OCI-LY3 (cell line): ENCODE results near the gene KLHL30.

ENCODE experiments used
- H2AFZ ChIP-seq: fragments of 200-600, 300-600 bp; shearing (Covaris generic); 2 replicates; pipeline ENCODE4 v1.6.0; 2014; ENCODE audit warnings: antibody characterized with exemption, low read depth, low read length
- H3K27ac ChIP-seq: fragments of 200-600, 300-600 bp; sonication (generic); 2 replicates; pipeline ENCODE4 v1.5.1; 2014; ENCODE audit warnings: mild to moderate bottlenecking, low read length, moderate library complexity, mixed read lengths
- H3K27me3 ChIP-seq: fragments of 200-600, 300-600 bp; sonication (generic); 2 replicates; pipeline ENCODE4 v1.6.1; 2014; ENCODE audit warnings: low read depth, low read length, mixed read lengths
- H3K36me3 ChIP-seq: fragments of 200-600, 300-600 bp; sonication (generic); replicated peaks from 2 replicates; pipeline ENCODE3; 2014; ENCODE audit warnings: low read depth, low read length, mixed read lengths
- H3K4me1 ChIP-seq: fragments of 300-600, 200-600 bp; sonication (generic); 2 replicates; pipeline ENCODE4 v1.6.1; 2014; ENCODE audit warnings: low read length, mixed read lengths
- H3K4me2 ChIP-seq: fragments of 200-600, 300-600 bp; sonication (generic); 2 replicates; pipeline ENCODE4 v1.6.1; 2014; ENCODE audit warnings: low read length, mixed read lengths
- H3K4me3 ChIP-seq: fragments of 300-600, 200-600 bp; sonication (generic); 2 replicates; pipeline ENCODE4 v1.5.1; 2014; ENCODE audit warnings: antibody characterized with exemption, mild to moderate bottlenecking, low read length, moderate library complexity
- H3K79me2 ChIP-seq: fragments of 300-600, 200-600 bp; shearing (Covaris generic); 2 replicates; pipeline ENCODE4 v1.6.1; 2014; ENCODE audit warnings: mild to moderate bottlenecking, low read length, mixed read lengths
- H3K9ac ChIP-seq: fragments of 300-600, 200-600 bp; shearing (Covaris generic); 2 replicates; pipeline ENCODE4 v1.6.0; 2014; ENCODE audit warnings: mild to moderate bottlenecking, low read length, moderate library complexity
- H3K9me3 ChIP-seq: fragments of 200-600, 300-600 bp; shearing (Covaris generic); 2 replicates; pipeline ENCODE4 v1.6.1; 2014; ENCODE audit warnings: low read length, mixed read lengths; ENCODE audit not compliant: insufficient read depth
- H4K20me1 ChIP-seq: fragments of 200-600, 300-600 bp; sonication (generic); 2 replicates; pipeline ENCODE4 v1.6.1; 2016; ENCODE audit warnings: low read length, mixed read lengths; ENCODE audit not compliant: insufficient read depth
- EZH2phosphoT487 ChIP-seq: fragments of 200-600 bp; shearing (Covaris generic); IDR thresholded peaks from 2 replicates; pipeline ENCODE4 v1.6.1; 2018; ENCODE audit warnings: antibody characterized with exemption, mixed run types, low read depth
- TF ChIP-seq, protein P1 (sequence below): fragments of 200-600, 300-600 bp; sonication (generic); IDR thresholded peaks from 2 replicates; pipeline ENCODE4 v1.5.1; 2014; ENCODE audit warnings: antibody characterized with exemption, low read length, low read depth

KLHL30 gene

DNA sequence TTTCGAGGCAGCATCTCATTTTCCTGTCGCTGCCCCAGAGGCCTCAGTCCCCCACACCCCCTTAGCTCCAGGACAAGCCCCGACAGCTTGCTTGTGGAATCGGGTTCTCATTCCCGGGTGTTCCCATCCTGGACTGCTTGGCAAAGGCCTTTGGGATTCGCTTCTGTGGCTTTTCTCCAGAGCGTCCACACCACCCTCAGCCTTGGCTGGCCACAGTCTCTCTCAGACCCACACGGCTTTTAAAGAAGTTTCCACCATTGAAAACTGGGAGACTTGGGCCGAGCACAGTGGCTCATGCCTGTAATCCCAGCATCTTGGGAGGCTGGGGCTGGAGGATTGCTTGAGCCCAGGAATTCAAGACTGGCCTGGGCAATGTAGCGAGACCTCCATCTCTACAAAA lies 35.6 kb upstream of the KLHL30 start:
- Histone ChIP-seq H3K9ac (no peak overlapping the region), H3K27ac (no peak overlapping the region), H3K4me1 (peaks cover 27% of the 10 kb centered on the region), H3K9me3 (no peaks in the 10 kb centered on the region), H2AFZ (no peak overlapping the region), H3K4me3 (no peak overlapping the region), H3K79me2 (no peaks in the 10 kb centered on the region), H3K27me3 (no peaks in the 10 kb centered on the region), H4K20me1 (no peaks in the 10 kb centered on the region), H3K36me3 (no peaks in the 10 kb centered on the region), H3K4me2 (no peak overlapping the region)
- TF ChIP-seq, protein P1, sequence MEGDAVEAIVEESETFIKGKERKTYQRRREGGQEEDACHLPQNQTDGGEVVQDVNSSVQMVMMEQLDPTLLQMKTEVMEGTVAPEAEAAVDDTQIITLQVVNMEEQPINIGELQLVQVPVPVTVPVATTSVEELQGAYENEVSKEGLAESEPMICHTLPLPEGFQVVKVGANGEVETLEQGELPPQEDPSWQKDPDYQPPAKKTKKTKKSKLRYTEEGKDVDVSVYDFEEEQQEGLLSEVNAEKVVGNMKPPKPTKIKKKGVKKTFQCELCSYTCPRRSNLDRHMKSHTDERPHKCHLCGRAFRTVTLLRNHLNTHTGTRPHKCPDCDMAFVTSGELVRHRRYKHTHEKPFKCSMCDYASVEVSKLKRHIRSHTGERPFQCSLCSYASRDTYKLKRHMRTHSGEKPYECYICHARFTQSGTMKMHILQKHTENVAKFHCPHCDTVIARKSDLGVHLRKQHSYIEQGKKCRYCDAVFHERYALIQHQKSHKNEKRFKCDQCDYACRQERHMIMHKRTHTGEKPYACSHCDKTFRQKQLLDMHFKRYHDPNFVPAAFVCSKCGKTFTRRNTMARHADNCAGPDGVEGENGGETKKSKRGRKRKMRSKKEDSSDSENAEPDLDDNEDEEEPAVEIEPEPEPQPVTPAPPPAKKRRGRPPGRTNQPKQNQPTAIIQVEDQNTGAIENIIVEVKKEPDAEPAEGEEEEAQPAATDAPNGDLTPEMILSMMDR, result no peak
- no peak for TF ChIP-seq EZH2phosphoT487

DNA sequence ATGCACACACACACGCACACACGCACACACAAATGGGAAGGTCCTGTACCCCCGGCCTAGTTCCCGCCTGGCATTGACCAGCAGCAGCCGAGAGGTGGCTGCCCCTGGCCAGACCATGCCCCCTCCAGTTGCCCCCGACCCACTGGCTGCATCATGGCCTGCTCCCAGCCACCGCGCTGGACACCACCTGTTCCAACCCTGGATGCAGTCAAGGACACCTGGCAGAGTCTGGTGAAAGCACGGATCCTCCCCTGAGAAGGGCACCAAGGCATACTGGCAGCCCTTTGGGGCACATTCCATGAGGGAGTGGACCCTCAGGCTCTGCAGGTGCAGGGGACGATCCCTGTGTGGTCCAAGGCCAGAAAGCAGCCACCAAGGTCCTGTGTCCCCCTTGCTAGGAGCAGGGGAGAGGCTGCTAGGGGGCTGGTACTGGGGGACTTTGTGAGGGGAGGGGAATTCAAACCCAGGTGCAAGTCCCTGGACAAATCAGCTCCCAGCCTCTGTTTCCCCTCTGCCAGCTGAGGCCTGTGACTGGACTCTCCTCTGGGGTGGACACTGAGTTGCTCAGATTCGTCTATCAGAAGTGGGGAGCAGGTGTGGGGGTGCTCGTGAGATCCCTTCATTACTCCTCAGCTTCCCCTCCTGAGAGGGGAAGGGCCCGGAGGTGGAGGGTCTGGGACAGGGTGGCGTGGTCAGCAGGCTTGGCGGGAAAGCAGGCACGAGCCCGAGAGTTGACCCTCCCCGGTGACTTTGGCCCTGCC lies 34.8 kb upstream of the KLHL30 start:
- Histone ChIP-seq H4K20me1 (no peaks in the 10 kb centered on the region), H3K27ac (no peak overlapping the region), H3K4me1 (peaks cover 33% of the 10 kb centered on the region), H3K4me2 (no peak overlapping the region), H3K79me2 (no peaks in the 10 kb centered on the region), H3K4me3 (no peak overlapping the region), H2AFZ (no peak overlapping the region), H3K36me3 (no peaks in the 10 kb centered on the region), H3K9ac (no peak overlapping the region), H3K27me3 (no peaks in the 10 kb centered on the region), H3K9me3 (no peaks in the 10 kb centered on the region)
- TF ChIP-seq, protein P1, result no peak
- no peak for TF ChIP-seq EZH2phosphoT487

DNA sequence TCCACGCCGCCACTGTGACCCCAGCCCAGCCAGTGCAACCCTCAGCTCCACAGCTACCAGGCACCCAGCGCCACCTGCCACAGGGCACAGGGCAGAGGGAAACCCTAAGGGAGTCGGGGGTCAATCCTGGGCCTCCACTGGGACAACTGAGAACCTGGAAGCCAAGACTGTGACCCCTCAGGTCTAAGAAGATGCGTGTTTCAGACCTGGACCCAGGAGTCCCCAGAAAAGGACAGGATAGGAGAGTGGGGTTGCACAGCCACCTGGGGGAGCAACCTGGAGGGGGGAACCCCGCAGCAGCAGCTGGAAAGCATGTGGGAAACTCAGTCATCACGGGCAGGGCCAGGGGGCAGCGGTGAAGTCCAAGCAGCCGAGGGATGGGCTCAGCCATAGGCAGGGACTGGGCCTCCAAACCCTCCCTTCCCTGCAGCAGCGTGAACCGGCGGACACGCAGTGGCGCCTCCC lies 34.2 kb upstream of the KLHL30 start:
- Histone ChIP-seq H3K9me3 (no peaks in the 10 kb centered on the region), H3K27me3 (no peaks in the 10 kb centered on the region), H3K4me2 (no peak overlapping the region), H2AFZ (no peak overlapping the region), H4K20me1 (no peaks in the 10 kb centered on the region), H3K9ac (no peak overlapping the region), H3K4me1 (peaks cover 33% of the 10 kb centered on the region), H3K4me3 (no peak overlapping the region), H3K79me2 (no peaks in the 10 kb centered on the region), H3K27ac (no peak overlapping the region), H3K36me3 (no peaks in the 10 kb centered on the region)
- TF ChIP-seq EZH2phosphoT487, result no peak
- TF ChIP-seq, protein P1, result no peak

DNA sequence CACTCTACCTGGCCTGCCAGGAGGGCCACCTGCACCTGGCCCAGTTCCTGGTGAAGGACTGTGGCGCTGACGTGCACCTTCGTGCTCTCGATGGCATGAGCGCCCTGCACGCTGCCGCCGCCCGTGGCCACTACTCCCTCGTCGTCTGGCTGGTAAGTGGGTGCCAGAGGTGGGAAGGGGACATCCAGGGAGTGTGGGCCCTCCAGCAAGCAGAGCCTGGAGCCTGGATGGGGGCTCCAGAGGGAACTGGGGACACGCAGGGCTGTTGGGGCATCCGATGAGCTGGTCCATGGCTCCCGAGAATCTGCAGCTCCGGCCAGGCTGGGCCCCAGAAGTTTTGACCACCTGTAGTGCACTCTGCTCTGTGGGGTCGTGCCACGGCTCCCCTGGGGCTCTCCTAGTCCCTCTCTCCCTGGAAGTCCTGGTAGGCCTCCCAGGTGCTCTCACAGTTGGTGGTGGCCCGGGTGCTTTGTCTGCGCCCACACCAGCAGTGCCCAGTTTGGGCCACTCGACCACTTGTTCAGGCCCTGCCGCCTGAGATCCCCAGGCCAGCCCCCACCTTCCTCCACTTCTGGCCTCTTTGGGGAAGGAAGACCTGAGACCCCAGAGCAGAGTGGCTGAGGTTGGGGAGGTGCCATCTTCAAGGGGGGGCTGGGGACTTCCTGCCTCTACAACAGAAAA lies 33.6 kb upstream of the KLHL30 start:
- TF ChIP-seq, protein P1, result no peak
- no peak for TF ChIP-seq EZH2phosphoT487
- no peak overlapping the region for H2AFZ ChIP-seq

More for the DNA sequence above, 33.6 kb upstream of the KLHL30 start:
- H3K79me2 ChIP-seq, result no peaks in the 10 kb centered on the region
- peaks cover 30% of the 10 kb centered on the region for H3K4me1 ChIP-seq
- H3K9ac ChIP-seq, result no peak overlapping the region
- no peak overlapping the region for H3K27ac ChIP-seq
- H3K4me3 ChIP-seq, result no peak overlapping the region
- H3K9me3 ChIP-seq, result no peaks in the 10 kb centered on the region
- no peak overlapping the region for H3K4me2 ChIP-seq
- no peaks in the 10 kb centered on the region for H4K20me1 ChIP-seq
- H3K27me3 ChIP-seq, result no peaks in the 10 kb centered on the region
- H3K36me3 ChIP-seq, result no peaks in the 10 kb centered on the region
